Measurements from ENCODE around the gene PDRG1. TPM values are rescaled to one million over a fixed set of nuclear protein-coding genes. Genes with fewer than 3 reads are reported as not detected.

The PDRG1 gene
- total and polyA plus RNA-seq, 2 donors (not counting 3 experiments of a cell fraction or from before 2014, with no cell fraction given), result 14.6 to 17.0 TPM

DNA sequence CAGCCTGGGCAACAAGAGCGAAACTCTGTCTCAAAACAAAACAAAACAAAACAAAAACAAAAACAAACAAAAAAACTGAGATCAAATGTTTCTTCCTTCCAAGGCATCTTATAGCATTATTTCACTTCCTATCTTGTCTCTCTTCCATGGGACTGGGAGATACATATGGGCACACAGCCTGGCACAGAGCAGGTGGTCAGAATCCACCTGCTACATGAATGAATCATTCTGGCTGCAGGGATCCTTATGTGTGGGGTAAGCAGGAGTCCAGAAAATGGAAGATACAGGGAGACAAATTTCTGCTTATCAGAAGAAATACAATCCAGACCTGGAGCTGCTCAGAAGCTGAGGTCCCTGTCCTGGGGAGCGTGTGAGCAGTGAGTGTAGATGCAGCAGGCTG, 40.2 kb upstream of the PDRG1 start:
- TF ChIP-seq, protein P1, sequence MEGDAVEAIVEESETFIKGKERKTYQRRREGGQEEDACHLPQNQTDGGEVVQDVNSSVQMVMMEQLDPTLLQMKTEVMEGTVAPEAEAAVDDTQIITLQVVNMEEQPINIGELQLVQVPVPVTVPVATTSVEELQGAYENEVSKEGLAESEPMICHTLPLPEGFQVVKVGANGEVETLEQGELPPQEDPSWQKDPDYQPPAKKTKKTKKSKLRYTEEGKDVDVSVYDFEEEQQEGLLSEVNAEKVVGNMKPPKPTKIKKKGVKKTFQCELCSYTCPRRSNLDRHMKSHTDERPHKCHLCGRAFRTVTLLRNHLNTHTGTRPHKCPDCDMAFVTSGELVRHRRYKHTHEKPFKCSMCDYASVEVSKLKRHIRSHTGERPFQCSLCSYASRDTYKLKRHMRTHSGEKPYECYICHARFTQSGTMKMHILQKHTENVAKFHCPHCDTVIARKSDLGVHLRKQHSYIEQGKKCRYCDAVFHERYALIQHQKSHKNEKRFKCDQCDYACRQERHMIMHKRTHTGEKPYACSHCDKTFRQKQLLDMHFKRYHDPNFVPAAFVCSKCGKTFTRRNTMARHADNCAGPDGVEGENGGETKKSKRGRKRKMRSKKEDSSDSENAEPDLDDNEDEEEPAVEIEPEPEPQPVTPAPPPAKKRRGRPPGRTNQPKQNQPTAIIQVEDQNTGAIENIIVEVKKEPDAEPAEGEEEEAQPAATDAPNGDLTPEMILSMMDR (IDR thresholded peaks at IDR 0.05; ENCODE audit: extremely low read depth in 1 of 2, insufficient read depth in 1 of 2, low read depth in 1 of 2, low read length in 2 of 2), result no peak
- TF ChIP-seq MYC (IDR thresholded peaks at IDR 0.05; ENCODE audit: low read depth, low read length), result no peak
- no peak for TF ChIP-seq POLR2AphosphoS5 (IDR thresholded peaks at IDR 0.05; ENCODE audit: insufficient read depth, low read depth, low read length)
- no peak for TF ChIP-seq POLR2A (IDR thresholded peaks at IDR 0.05; ENCODE audit: low read depth, low read length)
- TF ChIP-seq GATA2 (IDR thresholded peaks at IDR 0.05; ENCODE audit: insufficient read depth, insufficient read length, low read depth, low read length), result no peak
- no peak for TF ChIP-seq JUN (IDR thresholded peaks at IDR 0.05; ENCODE audit: borderline replicate concordance, insufficient read depth, insufficient read length, low read depth)
- TF ChIP-seq, protein P2, sequence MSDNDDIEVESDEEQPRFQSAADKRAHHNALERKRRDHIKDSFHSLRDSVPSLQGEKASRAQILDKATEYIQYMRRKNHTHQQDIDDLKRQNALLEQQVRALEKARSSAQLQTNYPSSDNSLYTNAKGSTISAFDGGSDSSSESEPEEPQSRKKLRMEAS (IDR thresholded peaks at IDR 0.05; ENCODE audit: insufficient read depth, insufficient read length), result no peak
- TF ChIP-seq FOS (IDR thresholded peaks at IDR 0.05; ENCODE audit: borderline replicate concordance, insufficient read depth, low read length), result no peak
- TF ChIP-seq EZH2 (IDR thresholded peaks at IDR 0.05; ENCODE audit: borderline replicate concordance, low read depth, low read length, severe bottlenecking), result no peak
- H3K79me2 ChIP-seq (ENCODE audit: control insufficient read depth, insufficient read depth, low read length), result no peaks in the 10 kb centered on the region
- no TSS peak for BruUV-seq (replicated peaks)
- no peak overlapping the region for H3K27ac ChIP-seq (ENCODE audit: insufficient read depth, low read depth, low read length)
- intact Hi-C loops (cut with micrococcal nuclease) (no loop called here), dilution Hi-C loops (cut with MboI; ENCODE audit: extremely low pct_ligation_motif_present, low sequenced_read_pairs) (no loop called here)
- no peaks in the 10 kb centered on the region for H3K9me3 ChIP-seq (replicated peaks; ENCODE audit: control insufficient read depth, insufficient read depth, low read length)
- DNase-seq (ENCODE audit: low read depth, low spot score), result no peak
- no peak overlapping the region for H2AFZ ChIP-seq (ENCODE audit: low read depth, low read length)
- no peak overlapping the region for H3K4me2 ChIP-seq (ENCODE audit: insufficient read depth, low read length)
- ChIA-PET CTCF (no interaction called here), POLR2A (no interaction called here)
- peaks cover 23 to 31% of the 10 kb centered on the region in 2 experiments for H3K27me3 ChIP-seq (ENCODE audit: control insufficient read depth in 2 of 2, insufficient read depth in 2 of 2, low read length in 2 of 2)
- H4K20me1 ChIP-seq (replicated peaks; ENCODE audit: control insufficient read depth, extremely low read depth, insufficient read depth, low read length), result no peaks in the 10 kb centered on the region
- no peaks in the 10 kb centered on the region for H3K9me1 ChIP-seq (replicated peaks; ENCODE audit: control insufficient read depth, extremely low read depth, insufficient read depth, low read length)
- H3K36me3 ChIP-seq (ENCODE audit: control insufficient read depth in 2 of 2, extremely low read depth in 1 of 2, insufficient read depth in 2 of 2, low read length in 2 of 2), result no peaks in the 10 kb centered on the region
- peaks cover 5% of the 10 kb centered on the region for H3K4me1 ChIP-seq (ENCODE audit: control insufficient read depth, extremely low read depth, insufficient read depth, low read length)
- H3K4me3 ChIP-seq (replicated peaks in 1 of 3; ENCODE audit: insufficient read depth in 1 of 3, low read depth in 1 of 3, low read length in 3 of 3), result no peak overlapping the region
- no peak overlapping the region for H3K9ac ChIP-seq (replicated peaks; ENCODE audit: extremely low read depth, insufficient read depth, low read length)
- FAIRE-seq, result no peak
